Thyroid gland (tissue), 4 donors: ENCODE measurements around the gene ENDOV. TPM values are rescaled to one million over a fixed set of nuclear protein-coding genes. Genes with fewer than 3 reads are reported as not detected.

ENCODE experiments used
- DNase-seq, 2 donors: peaks; one replicate each; pipeline ENCODE4 v3.0.0-alpha.2; 2019
- H3K27ac ChIP-seq, 3 donors: fragments of 200-600 bp; sonication (generic); 1 replicate in 2 of 3; 2 replicates in 1 of 3; pipeline ENCODE4 v1.5.1; 2016 to 2019; ENCODE audit warnings: mild to moderate bottlenecking in 1 of 3, moderate library complexity in 1 of 3
- H3K27me3 ChIP-seq: fragments of 200-600 bp; sonication (generic); one replicate; pipeline ENCODE4 v1.5.1; 2019
- H3K36me3 ChIP-seq, 2 donors: fragments of 200-600 bp; sonication (generic); one replicate each; pipeline ENCODE4 v1.5.1; 2016 to 2019
- H3K4me1 ChIP-seq, 2 donors: fragments of 200-600 bp; sonication (generic); one replicate each; pipeline ENCODE4 v1.5.1; 2017 to 2019
- H3K4me3 ChIP-seq, 3 donors: fragments of 200-600 bp; sonication (generic); replicated peaks in 1 of 3; 1 replicate in 2 of 3; 2 replicates in 1 of 3; pipeline ENCODE4 v1.5.1; 2016; ENCODE audit warnings: mild to moderate bottlenecking in 1 of 3
- H3K9me3 ChIP-seq: fragments of 200-600 bp; sonication (generic); one replicate; pipeline ENCODE4 v1.5.1; 2017
- POLR2A ChIP-seq, 2 donors: fragments of 450-650 bp; IDR thresholded peaks; one replicate each; pipeline ENCODE4 v1.6.1; 2017; ENCODE audit warnings: antibody characterized with exemption in 2 of 2, mild to moderate bottlenecking in 2 of 2, moderate library complexity in 1 of 2
- WGBS, 2 donors: methylation state at CpG; one replicate each; pipeline ENCODE4 v1.1.5; 2017; 5-methylcytosine and 5-hydroxymethylcytosine counted together
- intact Hi-C: fragments of 100-400 bp; cut with DNase I; formaldehyde crosslinking; loops from one replicate; pipeline ENCODE4 v1.15.1; 2023
- total RNA-seq, 4 donors: library from RNA; depleted of rRNA; stranded (reverse); fragments of >200 nt; gene quantifications; one replicate each; pipeline ENCODE4 v1.2.3, GENCODE V29; 2016
- TF ChIP-seq, protein P1 (sequence below), 6 experiments: fragments of 200-600 bp in 3 of 6; fragments of 450-650 bp in 3 of 6; sonication (generic) in 3 of 6; IDR thresholded peaks; one replicate each; pipeline ENCODE4 v1.5.1; 2016 to 2019; ENCODE audit warnings: antibody characterized with exemption in 6 of 6, mild to moderate bottlenecking in 2 of 6, inconsistent platforms in 1 of 6, moderate library complexity in 1 of 6

ENDOV gene
- total RNA-seq, 4 donors from 2014 or later, result 18.8 to 37.1 (median 21.2) TPM

DNA sequence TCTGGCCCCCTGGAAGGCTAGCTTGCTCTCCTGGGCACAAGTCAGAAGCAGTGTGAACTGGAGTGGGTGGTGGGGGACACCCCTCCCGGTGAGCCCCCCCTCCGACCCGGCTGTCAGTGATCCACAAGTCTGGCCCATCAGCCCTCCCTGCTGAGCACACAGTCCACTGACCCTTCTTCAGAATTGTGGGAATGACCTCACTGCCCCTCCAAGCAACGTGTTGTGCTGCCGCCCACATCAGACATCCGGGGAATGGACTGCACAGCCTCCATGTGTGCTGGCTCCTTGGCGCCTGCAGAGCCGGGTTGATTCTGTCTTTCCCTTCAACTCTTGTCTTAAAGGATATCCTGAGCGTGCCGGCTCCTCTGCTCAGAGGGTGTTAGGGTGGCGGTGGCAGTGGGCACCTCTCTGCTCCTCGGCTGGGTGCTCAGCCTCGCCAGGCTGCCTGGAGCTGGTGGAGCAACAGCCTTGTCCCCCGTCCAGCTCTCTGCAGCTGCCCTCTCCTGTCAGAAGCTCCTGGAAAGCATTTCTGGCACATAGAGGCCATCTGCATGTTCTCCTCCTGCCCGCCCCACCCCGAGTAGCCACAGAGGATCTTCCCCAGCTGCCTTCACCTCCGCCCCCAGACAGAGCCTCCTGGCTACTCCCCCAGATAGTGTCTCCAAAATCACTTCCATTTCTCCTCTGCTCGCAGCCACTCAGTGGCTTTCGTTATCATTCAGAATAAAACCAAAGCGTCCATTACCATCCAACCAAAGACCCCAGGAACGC lies 41.7 kb downstream of the ENDOV start:
- no peaks in the 10 kb centered on the region for H3K36me3 ChIP-seq
- WGBS, 2 donors, result 76% methylated on average over 19 to 20 of the region's 21 CpGs
- no peak overlapping the region for H3K4me3 ChIP-seq
- TF ChIP-seq POLR2A (IDR thresholded peaks at IDR 0.05), result no peak
- TF ChIP-seq, protein P1, sequence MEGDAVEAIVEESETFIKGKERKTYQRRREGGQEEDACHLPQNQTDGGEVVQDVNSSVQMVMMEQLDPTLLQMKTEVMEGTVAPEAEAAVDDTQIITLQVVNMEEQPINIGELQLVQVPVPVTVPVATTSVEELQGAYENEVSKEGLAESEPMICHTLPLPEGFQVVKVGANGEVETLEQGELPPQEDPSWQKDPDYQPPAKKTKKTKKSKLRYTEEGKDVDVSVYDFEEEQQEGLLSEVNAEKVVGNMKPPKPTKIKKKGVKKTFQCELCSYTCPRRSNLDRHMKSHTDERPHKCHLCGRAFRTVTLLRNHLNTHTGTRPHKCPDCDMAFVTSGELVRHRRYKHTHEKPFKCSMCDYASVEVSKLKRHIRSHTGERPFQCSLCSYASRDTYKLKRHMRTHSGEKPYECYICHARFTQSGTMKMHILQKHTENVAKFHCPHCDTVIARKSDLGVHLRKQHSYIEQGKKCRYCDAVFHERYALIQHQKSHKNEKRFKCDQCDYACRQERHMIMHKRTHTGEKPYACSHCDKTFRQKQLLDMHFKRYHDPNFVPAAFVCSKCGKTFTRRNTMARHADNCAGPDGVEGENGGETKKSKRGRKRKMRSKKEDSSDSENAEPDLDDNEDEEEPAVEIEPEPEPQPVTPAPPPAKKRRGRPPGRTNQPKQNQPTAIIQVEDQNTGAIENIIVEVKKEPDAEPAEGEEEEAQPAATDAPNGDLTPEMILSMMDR (IDR thresholded peaks at IDR 0.05), result no peak
- H3K27me3 ChIP-seq, result no peaks in the 10 kb centered on the region
- H3K4me1 ChIP-seq, result peaks cover 5 to 13% of the 10 kb centered on the region in 2 donors
- H3K9me3 ChIP-seq, result no peaks in the 10 kb centered on the region
- DNase-seq, result no peak
- H3K27ac ChIP-seq, result no peak overlapping the region
- intact Hi-C loops, result no loop called here

DNA sequence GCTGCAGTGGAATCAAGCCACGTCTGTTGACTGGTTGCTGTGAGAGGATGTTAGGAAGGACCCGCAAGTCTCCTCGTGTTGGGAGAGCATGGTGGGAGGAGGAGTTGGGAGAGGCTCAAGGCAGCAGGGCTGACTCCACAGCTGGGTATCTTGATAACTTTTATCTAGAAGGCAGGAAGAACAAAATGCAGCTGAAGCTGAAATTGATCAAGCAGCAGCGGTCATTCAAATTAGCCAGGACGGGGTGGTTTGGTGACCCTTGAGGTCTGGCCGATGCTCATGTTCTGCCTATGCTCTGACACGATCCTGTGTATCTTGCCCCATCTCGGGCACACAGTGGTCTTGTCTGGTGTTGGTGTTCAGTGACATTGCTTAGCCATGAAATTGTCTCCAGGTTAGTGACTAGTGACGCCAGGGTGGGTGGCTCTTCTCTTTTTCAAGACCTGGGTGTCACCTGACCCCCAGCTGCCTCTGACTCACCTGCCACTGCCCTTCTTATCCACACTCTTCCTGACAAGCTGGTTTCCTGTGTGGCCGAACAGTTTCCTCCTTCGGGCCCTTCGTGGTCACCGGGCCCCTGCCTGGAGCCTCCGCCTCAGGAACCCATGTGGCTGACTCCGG lies 42.4 kb downstream of the ENDOV start:
- intact Hi-C loops, result no loop called here
- peaks cover 5 to 13% of the 10 kb centered on the region in 2 donors for H3K4me1 ChIP-seq

DNA sequence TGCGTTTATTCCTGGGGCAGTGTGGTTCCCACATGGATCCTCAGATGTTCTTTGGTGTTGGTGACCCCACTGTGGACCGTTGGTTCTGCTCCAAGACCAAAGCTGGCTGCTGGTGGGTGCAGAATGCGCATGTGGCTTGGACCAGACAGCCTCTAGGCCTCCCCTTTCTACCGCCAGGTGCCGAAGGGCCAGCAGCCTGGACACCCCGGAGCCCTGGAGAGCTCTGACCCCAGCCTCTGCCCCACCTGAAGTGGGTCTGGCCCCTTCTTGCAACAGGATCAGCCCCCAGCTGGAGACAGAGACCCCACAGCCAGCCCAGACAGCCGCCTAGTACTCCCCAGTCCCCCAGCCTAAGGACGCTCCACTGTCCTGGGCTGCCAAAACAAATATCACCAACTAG lies 43.0 kb downstream of the ENDOV start:
- H3K4me1 ChIP-seq, result peaks cover 5 to 13% of the 10 kb centered on the region in 2 donors
- WGBS, 2 donors, result 75 to 77% methylated on average over 4 to 7 of the region's 8 CpGs
- H3K27me3 ChIP-seq, result no peaks in the 10 kb centered on the region
- no peak overlapping the region for H3K27ac ChIP-seq
- H3K36me3 ChIP-seq, result no peaks in the 10 kb centered on the region
- no peak overlapping the region for H3K4me3 ChIP-seq
- no peaks in the 10 kb centered on the region for H3K9me3 ChIP-seq
- DNase-seq, result no peak
- no peak for TF ChIP-seq POLR2A (IDR thresholded peaks at IDR 0.05)
- intact Hi-C loops, result no loop called here

More for the DNA sequence above, 42.4 kb downstream of the ENDOV start:
- 72 to 76% methylated on average over 13 to 15 of the region's 15 CpGs for WGBS, 2 donors
- H3K9me3 ChIP-seq, result no peaks in the 10 kb centered on the region
- DNase-seq, result no peak
- no peak overlapping the region for H3K4me3 ChIP-seq
- no peak overlapping the region for H3K27ac ChIP-seq
- no peak for TF ChIP-seq POLR2A (IDR thresholded peaks at IDR 0.05)
- TF ChIP-seq, protein P1 (IDR thresholded peaks at IDR 0.05), result no peak
- H3K27me3 ChIP-seq, result no peaks in the 10 kb centered on the region
- H3K36me3 ChIP-seq, result no peaks in the 10 kb centered on the region

DNA sequence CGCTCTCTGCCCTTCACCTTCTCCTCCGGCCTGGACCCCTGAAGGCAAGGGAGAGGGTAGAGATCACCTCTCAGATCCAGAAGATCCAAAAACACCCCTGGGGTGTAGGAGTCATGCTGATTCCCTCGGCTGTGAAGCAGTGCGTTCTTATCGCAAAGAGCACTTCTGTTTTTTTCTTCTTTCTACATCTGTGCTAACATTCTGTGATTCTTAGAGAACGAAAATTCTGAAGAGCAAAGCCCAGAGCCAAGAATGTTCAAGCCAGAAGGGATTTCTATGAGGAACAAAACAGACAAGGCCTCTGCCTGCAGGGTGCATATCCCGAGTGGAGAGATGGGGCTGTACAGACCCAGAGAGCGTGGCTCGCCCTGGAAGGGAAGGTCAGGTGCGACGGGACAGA lies 44.3 kb downstream of the ENDOV start:
- Histone ChIP-seq H3K36me3 (no peaks in the 10 kb centered on the region), H3K4me3 (no peak overlapping the region), H3K9me3 (no peaks in the 10 kb centered on the region), H3K27ac (no peak overlapping the region), H3K4me1 (peaks cover 5 to 6% of the 10 kb centered on the region in 2 donors), H3K27me3 (no peaks in the 10 kb centered on the region)
- TF ChIP-seq, protein P1 (IDR thresholded peaks at IDR 0.05), result no peak
- TF ChIP-seq POLR2A (IDR thresholded peaks at IDR 0.05), result no peak
- intact Hi-C loops, result no loop called here
- DNase-seq, result no peak
- 64 to 76% methylated on average over 11 of the region's 11 CpGs for WGBS, 2 donors

DNA sequence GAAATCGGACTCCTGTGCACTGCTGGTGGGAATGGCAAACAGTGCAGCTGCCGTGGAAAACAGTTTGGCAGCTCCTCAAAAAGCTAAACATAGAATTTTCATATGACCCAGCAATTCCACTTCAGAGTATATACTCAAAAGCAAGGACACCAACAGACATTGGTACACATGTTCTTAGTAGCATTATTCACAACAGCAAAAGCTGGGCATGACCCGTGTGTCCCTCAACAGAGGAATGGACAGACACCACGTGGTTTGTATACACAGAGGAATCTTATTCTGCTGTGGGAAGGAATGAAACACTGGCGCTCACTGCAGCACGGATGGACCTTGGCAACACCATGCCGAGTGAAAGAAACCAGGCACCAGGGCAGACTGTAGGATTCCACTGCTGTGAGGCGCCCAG lies 45.5 kb downstream of the ENDOV start:
- Histone ChIP-seq H3K27ac (no peak overlapping the region), H3K4me1 (peaks cover 1 to 4% of the 10 kb centered on the region in 2 donors), H3K4me3 (no peak overlapping the region), H3K9me3 (no peaks in the 10 kb centered on the region), H3K27me3 (no peaks in the 10 kb centered on the region), H3K36me3 (no peaks in the 10 kb centered on the region)
- no peak for DNase-seq
- TF ChIP-seq, protein P1 (IDR thresholded peaks at IDR 0.05), result no peak
- no peak for TF ChIP-seq POLR2A (IDR thresholded peaks at IDR 0.05)
- intact Hi-C loops, result no loop called here
- WGBS, 2 donors, result 57 to 58% methylated on average over 8 of the region's 8 CpGs
